ENCODE measurements around the gene GLIS1. TPM values are rescaled to one million over a fixed set of nuclear protein-coding genes. Genes with fewer than 3 reads are reported as not detected.

GLIS1 gene
- total and polyA plus RNA-seq, 2 donors (not counting 3 experiments of a cell fraction or from before 2014, with no cell fraction given): not detected

DNA sequence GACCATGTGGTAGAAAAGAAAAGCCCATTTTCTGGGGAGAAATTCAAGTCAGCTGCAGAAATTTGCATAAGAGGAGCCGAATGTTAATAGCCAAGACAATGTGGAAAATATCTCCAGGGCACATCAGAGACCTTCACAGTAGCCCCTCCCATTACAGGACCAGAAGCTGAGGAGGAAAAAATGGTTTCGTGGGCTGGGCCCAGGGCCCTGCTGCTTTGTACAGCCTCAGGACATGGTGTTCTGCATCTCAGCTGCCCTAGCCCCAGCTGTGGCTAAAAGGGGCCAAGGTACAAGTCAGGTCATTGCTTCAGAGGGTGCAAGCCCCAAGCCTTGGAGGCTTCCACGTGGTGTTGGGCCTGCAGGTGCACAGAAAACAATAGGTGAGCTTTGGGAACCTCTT lies 171.5 kb downstream of the GLIS1 start:
- Histone ChIP-seq H3K4me2 (ENCODE audit: insufficient read depth, low read length) (no peak overlapping the region), H3K27ac (ENCODE audit: insufficient read depth, low read depth, low read length) (no peak overlapping the region), H3K27me3 (ENCODE audit: control insufficient read depth in 2 of 2, insufficient read depth in 2 of 2, low read length in 2 of 2) (peaks cover 7 to 28% of the 10 kb centered on the region in 2 experiments), H4K20me1 (replicated peaks; ENCODE audit: control insufficient read depth, extremely low read depth, insufficient read depth, low read length) (no peaks in the 10 kb centered on the region), H3K9me3 (replicated peaks; ENCODE audit: control insufficient read depth, insufficient read depth, low read length) (no peaks in the 10 kb centered on the region), H3K79me2 (ENCODE audit: control insufficient read depth, insufficient read depth, low read length) (no peaks in the 10 kb centered on the region), H3K4me1 (ENCODE audit: control insufficient read depth, extremely low read depth, insufficient read depth, low read length) (no peaks in the 10 kb centered on the region), H3K9me1 (replicated peaks; ENCODE audit: control insufficient read depth, extremely low read depth, insufficient read depth, low read length) (no peaks in the 10 kb centered on the region), H2AFZ (ENCODE audit: low read depth, low read length) (no peak overlapping the region), H3K36me3 (ENCODE audit: control insufficient read depth in 2 of 2, extremely low read depth in 1 of 2, insufficient read depth in 2 of 2, low read length in 2 of 2) (no peaks in the 10 kb centered on the region), H3K9ac (replicated peaks; ENCODE audit: extremely low read depth, insufficient read depth, low read length) (no peak overlapping the region), H3K4me3 (replicated peaks in 1 of 3; ENCODE audit: insufficient read depth in 1 of 3, low read depth in 1 of 3, low read length in 3 of 3) (no peak overlapping the region)
- ChIA-PET CTCF (no interaction called here), POLR2A (no interaction called here)
- intact Hi-C loops (cut with micrococcal nuclease) (no loop called here), dilution Hi-C loops (cut with MboI; ENCODE audit: extremely low pct_ligation_motif_present, low sequenced_read_pairs) (no loop called here)
- no peak for FAIRE-seq
- TF ChIP-seq, protein P1, sequence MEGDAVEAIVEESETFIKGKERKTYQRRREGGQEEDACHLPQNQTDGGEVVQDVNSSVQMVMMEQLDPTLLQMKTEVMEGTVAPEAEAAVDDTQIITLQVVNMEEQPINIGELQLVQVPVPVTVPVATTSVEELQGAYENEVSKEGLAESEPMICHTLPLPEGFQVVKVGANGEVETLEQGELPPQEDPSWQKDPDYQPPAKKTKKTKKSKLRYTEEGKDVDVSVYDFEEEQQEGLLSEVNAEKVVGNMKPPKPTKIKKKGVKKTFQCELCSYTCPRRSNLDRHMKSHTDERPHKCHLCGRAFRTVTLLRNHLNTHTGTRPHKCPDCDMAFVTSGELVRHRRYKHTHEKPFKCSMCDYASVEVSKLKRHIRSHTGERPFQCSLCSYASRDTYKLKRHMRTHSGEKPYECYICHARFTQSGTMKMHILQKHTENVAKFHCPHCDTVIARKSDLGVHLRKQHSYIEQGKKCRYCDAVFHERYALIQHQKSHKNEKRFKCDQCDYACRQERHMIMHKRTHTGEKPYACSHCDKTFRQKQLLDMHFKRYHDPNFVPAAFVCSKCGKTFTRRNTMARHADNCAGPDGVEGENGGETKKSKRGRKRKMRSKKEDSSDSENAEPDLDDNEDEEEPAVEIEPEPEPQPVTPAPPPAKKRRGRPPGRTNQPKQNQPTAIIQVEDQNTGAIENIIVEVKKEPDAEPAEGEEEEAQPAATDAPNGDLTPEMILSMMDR (IDR thresholded peaks at IDR 0.05; ENCODE audit: extremely low read depth in 1 of 2, insufficient read depth in 1 of 2, low read depth in 1 of 2, low read length in 2 of 2): no peak
- TF ChIP-seq POLR2A (IDR thresholded peaks at IDR 0.05; ENCODE audit: low read depth, low read length) (no peak), FOS (IDR thresholded peaks at IDR 0.05; ENCODE audit: borderline replicate concordance, insufficient read depth, low read length) (no peak), JUN (IDR thresholded peaks at IDR 0.05; ENCODE audit: borderline replicate concordance, insufficient read depth, insufficient read length, low read depth) (no peak), POLR2AphosphoS5 (IDR thresholded peaks at IDR 0.05; ENCODE audit: insufficient read depth, low read depth, low read length) (no peak), MYC (IDR thresholded peaks at IDR 0.05; ENCODE audit: low read depth, low read length) (no peak), EZH2 (IDR thresholded peaks at IDR 0.05; ENCODE audit: borderline replicate concordance, low read depth, low read length, severe bottlenecking) (no peak), GATA2 (IDR thresholded peaks at IDR 0.05; ENCODE audit: insufficient read depth, insufficient read length, low read depth, low read length) (no peak)
- TF ChIP-seq, protein P2, sequence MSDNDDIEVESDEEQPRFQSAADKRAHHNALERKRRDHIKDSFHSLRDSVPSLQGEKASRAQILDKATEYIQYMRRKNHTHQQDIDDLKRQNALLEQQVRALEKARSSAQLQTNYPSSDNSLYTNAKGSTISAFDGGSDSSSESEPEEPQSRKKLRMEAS (IDR thresholded peaks at IDR 0.05; ENCODE audit: insufficient read depth, insufficient read length): no peak
- DNase-seq (ENCODE audit: low read depth, low spot score): no peak
- BruUV-seq (replicated peaks): no TSS peak
